ENCODE results near the gene IMPDH2. TPM values are rescaled to one million over a fixed set of nuclear protein-coding genes. Genes with fewer than 3 reads are reported as not detected.

IMPDH2 gene
- total RNA-seq, 1 experiment from 2014 or later = 184 TPM

DNA sequence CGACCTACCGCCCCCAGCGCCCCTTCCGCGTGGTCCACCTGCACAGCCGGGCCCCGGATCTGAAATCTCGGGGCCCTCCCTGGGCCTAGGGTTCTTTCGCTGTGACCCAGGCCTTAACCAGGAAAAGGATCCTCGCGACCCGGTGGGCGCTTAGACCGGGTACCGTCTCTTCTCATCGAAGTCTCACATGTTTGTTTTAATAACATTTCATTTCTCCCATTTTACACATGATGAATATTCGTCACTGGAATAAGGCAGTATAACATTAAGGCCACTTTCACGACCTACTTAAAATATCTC, 10.5 kb downstream of the IMPDH2 start:
- no peaks in the 10 kb centered on the region for H3K27me3 Mint-ChIP-seq (ENCODE audit: unreplicated experiment)
- peaks cover 98% of the 10 kb centered on the region for H3K36me3 Mint-ChIP-seq (ENCODE audit: insufficient read depth, unreplicated experiment)
- CTCF ChIA-PET = interaction anchor here (1.1 to 1.2 kb wide), 3 partner anchors 11 to 321 kb away, joined by 3 to 4 read pairs (median 3); partner anchors contain the start of genes USP4 and WDR6
- peak overlapping the region; percentile 74 for H3K4me3 Mint-ChIP-seq (ENCODE audit: low read depth, unreplicated experiment)
- DNase-seq = no peak
- intact Hi-C loops (cut with micrococcal nuclease; ENCODE audit: unreplicated experiment) = no loop called here
- BruUV-seq (replicated peaks) = no TSS peak
- H3K27ac Mint-ChIP-seq (ENCODE audit: unreplicated experiment) = peak overlapping the region; percentile 75
- H3K9me3 Mint-ChIP-seq (ENCODE audit: low read depth, unreplicated experiment) = no peaks in the 10 kb centered on the region
- H3K4me1 Mint-ChIP-seq (ENCODE audit: low read depth, unreplicated experiment) = no peaks in the 10 kb centered on the region
- no peak for TF ChIP-seq CTCF (IDR thresholded peaks at IDR 0.05; ENCODE audit: unreplicated experiment)

DNA sequence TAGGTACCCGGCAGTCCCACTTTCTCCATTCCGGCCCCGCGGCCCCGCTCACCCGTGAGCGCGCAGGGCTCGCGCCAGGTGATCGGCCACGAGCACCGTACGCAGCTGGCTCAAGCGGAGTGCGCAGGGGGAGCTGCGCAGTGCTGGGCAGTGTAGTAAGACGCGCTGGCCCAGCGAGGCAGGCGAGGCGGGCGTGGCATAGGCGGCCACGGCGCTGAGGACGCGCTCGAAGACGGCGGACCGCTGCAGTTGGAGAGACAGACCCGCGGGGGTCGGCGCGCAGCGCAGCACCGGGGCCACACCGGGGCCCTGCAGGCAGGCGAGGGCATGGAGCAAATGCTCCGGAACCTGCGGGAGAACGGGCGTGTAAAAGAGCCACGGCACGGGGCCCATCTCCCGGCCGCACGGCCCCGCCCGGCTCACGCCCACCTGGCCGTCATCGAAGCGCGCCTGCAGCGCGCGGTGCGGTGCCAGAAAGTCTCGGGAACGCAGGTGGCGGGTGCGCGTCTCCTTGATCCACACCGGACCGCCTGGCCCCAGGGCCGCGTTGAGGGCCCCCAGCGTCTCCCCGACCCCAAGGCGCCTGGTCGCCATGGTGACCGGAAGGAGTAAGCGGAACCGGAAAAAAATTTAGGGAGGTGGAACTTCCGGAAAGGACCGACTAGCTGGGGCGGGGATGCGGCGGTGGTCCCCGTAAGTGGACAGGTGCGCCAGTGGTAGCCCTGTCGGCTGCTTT, 11.1 kb downstream of the IMPDH2 start, which contains the start of gene DALRD3:
DALRD3 (minus strand) TSS at position 610 of the 736 bp plus-strand sequence; CDS start at position 594, 16 bp downstream.
- no peak for TF ChIP-seq CTCF (IDR thresholded peaks at IDR 0.05; ENCODE audit: unreplicated experiment)
- H3K27me3 Mint-ChIP-seq (ENCODE audit: unreplicated experiment) = no peaks in the 10 kb centered on the region
- peak within 1 kb of the TSS; percentile 75 for H3K27ac Mint-ChIP-seq (ENCODE audit: unreplicated experiment)
- H3K4me3 Mint-ChIP-seq (ENCODE audit: low read depth, unreplicated experiment) = peak within 1 kb of the TSS; percentile 74
- peak; percentile 75 for DNase-seq
- H3K4me1 Mint-ChIP-seq (ENCODE audit: low read depth, unreplicated experiment) = no peaks in the 10 kb centered on the region
- CTCF ChIA-PET = interaction anchor here (0.7 to 1.8 kb wide), 5 partner anchors 11 to 322 kb away, joined by 3 to 5 read pairs (median 3); partner anchors contain the start of genes USP4 and WDR6
- no TSS peak for BruUV-seq (replicated peaks)
- no peaks in the 10 kb centered on the region for H3K9me3 Mint-ChIP-seq (ENCODE audit: low read depth, unreplicated experiment)
- intact Hi-C loops (cut with micrococcal nuclease; ENCODE audit: unreplicated experiment) = no loop called here
- H3K36me3 Mint-ChIP-seq (ENCODE audit: insufficient read depth, unreplicated experiment) = peaks cover 95% of the 10 kb centered on the region

DNA sequence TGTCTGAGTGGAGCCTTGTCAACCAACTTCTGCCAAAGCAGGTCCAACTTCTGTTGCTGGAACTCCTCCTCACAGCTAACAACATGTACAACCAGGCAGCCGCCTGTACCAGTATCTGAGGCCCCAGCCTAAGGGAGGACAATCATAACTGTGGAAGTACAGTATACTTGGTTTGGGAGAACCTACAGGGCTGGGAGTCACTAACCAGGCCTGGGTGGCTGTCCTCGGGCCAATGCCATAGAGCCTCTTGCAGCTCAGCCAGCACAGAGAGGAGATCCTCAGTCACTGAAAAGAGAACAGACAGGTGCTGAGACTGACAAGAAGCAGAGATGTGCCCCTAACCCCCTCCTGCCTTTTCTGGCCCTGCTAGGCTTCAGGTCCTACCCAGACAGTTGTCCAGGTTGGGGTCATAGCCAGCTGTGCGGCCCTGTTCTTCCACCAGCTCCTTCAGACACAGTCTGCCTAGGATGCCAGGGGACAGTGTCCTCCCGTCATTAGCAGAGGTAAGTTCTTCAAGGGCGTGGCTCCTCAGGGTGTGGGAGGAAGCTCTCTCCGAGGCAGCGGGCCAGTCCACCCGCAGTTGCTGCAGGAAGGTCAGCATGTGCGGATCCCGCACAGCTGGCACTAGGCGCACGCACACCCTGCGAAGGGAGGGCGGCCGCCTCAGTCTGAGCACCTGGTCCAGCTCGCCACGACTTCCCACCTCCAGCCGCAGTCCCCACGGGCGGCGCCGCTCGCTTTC, 11.8 kb downstream of the IMPDH2 start:
- Mint-ChIP-seq H3K36me3 (ENCODE audit: insufficient read depth, unreplicated experiment) (peaks cover 88% of the 10 kb centered on the region), H3K27ac (ENCODE audit: unreplicated experiment) (peak overlapping the region; percentile 75), H3K27me3 (ENCODE audit: unreplicated experiment) (no peaks in the 10 kb centered on the region), H3K9me3 (ENCODE audit: low read depth, unreplicated experiment) (no peaks in the 10 kb centered on the region), H3K4me1 (ENCODE audit: low read depth, unreplicated experiment) (no peaks in the 10 kb centered on the region), H3K4me3 (ENCODE audit: low read depth, unreplicated experiment) (peak overlapping the region; percentile 74)
- CTCF ChIA-PET = interaction anchor here (0.6 to 1.8 kb wide), 3 partner anchors 10 to 547 kb away, joined by 3 to 5 read pairs (median 3); partner anchors contain the start of gene WDR6
- intact Hi-C loops (cut with micrococcal nuclease; ENCODE audit: unreplicated experiment) = no loop called here
- DNase-seq = no peak
- no peak for TF ChIP-seq CTCF (IDR thresholded peaks at IDR 0.05; ENCODE audit: unreplicated experiment)
- BruUV-seq (replicated peaks) = no TSS peak

GRCh38 chr3:49016414-49017228, 12.6 kb downstream of the IMPDH2 start:
- no peak for DNase-seq
- Mint-ChIP-seq H3K36me3 (ENCODE audit: insufficient read depth, unreplicated experiment) (peaks cover 87% of the 10 kb centered on the region), H3K4me1 (ENCODE audit: low read depth, unreplicated experiment) (no peaks in the 10 kb centered on the region), H3K27me3 (ENCODE audit: unreplicated experiment) (no peaks in the 10 kb centered on the region), H3K4me3 (ENCODE audit: low read depth, unreplicated experiment) (no peak overlapping the region), H3K27ac (ENCODE audit: unreplicated experiment) (no peak overlapping the region), H3K9me3 (ENCODE audit: low read depth, unreplicated experiment) (no peaks in the 10 kb centered on the region)
- CTCF ChIA-PET = interaction anchor here (0.6 to 1.8 kb wide), 2 partner anchors 9 to 548 kb away, joined by 3 to 5 read pairs; partner anchors contain the start of gene WDR6
- TF ChIP-seq CTCF (IDR thresholded peaks at IDR 0.05; ENCODE audit: unreplicated experiment) = no peak
- intact Hi-C loops (cut with micrococcal nuclease; ENCODE audit: unreplicated experiment) = no loop called here
- BruUV-seq (replicated peaks) = no TSS peak

Measured in Calu3 (cell line).